Transverse colon (tissue), 4 donors: ENCODE measurements around the gene AKAP6. TPM values are rescaled to one million over a fixed set of nuclear protein-coding genes. Genes with fewer than 3 reads are reported as not detected.

Source experiments
- DNase-seq: peaks from one replicate; pipeline ENCODE4 v3.0.0-alpha.2; 2019
- H3K27ac ChIP-seq, 4 donors: fragments of 200-600 bp; sonication (generic); 2 replicates each; pipeline ENCODE4 v1.5.1; 2016 to 2018; ENCODE audit warnings: inconsistent platforms in 4 of 4
- H3K27me3 ChIP-seq: fragments of 200-600 bp; sonication (generic); 2 replicates; pipeline ENCODE4 v1.5.1; 2017; ENCODE audit warnings: inconsistent platforms
- H3K36me3 ChIP-seq, 4 donors: fragments of 200-600 bp; sonication (generic); 2 replicates each; pipeline ENCODE4 v1.5.1; 2017 to 2019; ENCODE audit warnings: inconsistent platforms in 4 of 4
- H3K4me1 ChIP-seq, 4 donors: fragments of 200-600 bp; sonication (generic); 2 replicates each; pipeline ENCODE4 v1.5.1; 2017 to 2020; ENCODE audit warnings: inconsistent platforms in 4 of 4
- H3K4me3 ChIP-seq, 4 donors: fragments of 200-600 bp; sonication (generic); 1 replicate in 1 of 4; 2 replicates in 3 of 4; pipeline versions ENCODE4 v1.5.1 to v1.6.1; 2017 to 2019; ENCODE audit warnings: inconsistent platforms in 4 of 4
- H3K9me3 ChIP-seq, 2 donors: fragments of 200-600 bp; sonication (generic); 2 replicates each; pipeline ENCODE4 v1.5.1; 2017 to 2019; ENCODE audit warnings: inconsistent platforms in 2 of 2
- EP300 ChIP-seq: sonication (generic); formaldehyde crosslinking; IDR thresholded peaks from one replicate; pipeline ENCODE4 v1.6.1; 2017; ENCODE audit warnings: antibody characterized with exemption, low read depth
- POLR2A ChIP-seq: fragments of 450-650 bp; IDR thresholded peaks from one replicate; pipeline ENCODE4 v1.6.1; 2016; ENCODE audit warnings: antibody characterized with exemption, mild to moderate bottlenecking, moderate library complexity
- POLR2AphosphoS5 ChIP-seq, 3 donors: sonication (generic); formaldehyde crosslinking; IDR thresholded peaks; one replicate each; pipeline ENCODE4 v1.6.1; 2016; ENCODE audit warnings: antibody characterized with exemption in 3 of 3
- WGBS, 2 donors: methylation state at CpG; one replicate each; pipeline ENCODE4 v1.1.5; 2018; ENCODE audit warnings: low coverage in 1 of 2; 5-methylcytosine and 5-hydroxymethylcytosine counted together
- in situ Hi-C, 4 donors: fragments of 200-750 bp; cut with MboI; loops; one replicate each; pipeline versions ENCODE4 v1.15.0 to v1.15.1; 2017; ENCODE audit warnings: low sequenced_read_pairs in 3 of 4, low pct_ligation_motif_present in 1 of 4, low pct_unique_long_range_greater_than_20kb in 1 of 4
- intact Hi-C: fragments of 100-400 bp; cut with DNase I; formaldehyde crosslinking; loops from one replicate; pipeline ENCODE4 v1.15.1; 2023; ENCODE audit warnings: low total_unique reads
- total RNA-seq, 4 donors: library from RNA; depleted of rRNA; stranded (reverse); fragments of >200 nt; gene quantifications; one replicate each; pipeline ENCODE4 v1.1.0, GENCODE V29; 2016
- TF ChIP-seq, protein P1 (sequence below), 5 experiments: fragments of 200-600 bp in 3 of 5; fragments of 450-650 bp in 2 of 5; sonication (generic) in 3 of 5; IDR thresholded peaks; 1 replicate in 2 of 5; 2 replicates in 3 of 5; pipeline ENCODE4 v1.5.1; 2016 to 2017; ENCODE audit warnings: antibody characterized with exemption in 5 of 5, inconsistent platforms in 3 of 5, mild to moderate bottlenecking in 2 of 5, moderate library complexity in 1 of 5

AKAP6 gene
- total RNA-seq, 4 donors from 2014 or later = 6.3 to 16.7 (median 9.7) TPM

DNA sequence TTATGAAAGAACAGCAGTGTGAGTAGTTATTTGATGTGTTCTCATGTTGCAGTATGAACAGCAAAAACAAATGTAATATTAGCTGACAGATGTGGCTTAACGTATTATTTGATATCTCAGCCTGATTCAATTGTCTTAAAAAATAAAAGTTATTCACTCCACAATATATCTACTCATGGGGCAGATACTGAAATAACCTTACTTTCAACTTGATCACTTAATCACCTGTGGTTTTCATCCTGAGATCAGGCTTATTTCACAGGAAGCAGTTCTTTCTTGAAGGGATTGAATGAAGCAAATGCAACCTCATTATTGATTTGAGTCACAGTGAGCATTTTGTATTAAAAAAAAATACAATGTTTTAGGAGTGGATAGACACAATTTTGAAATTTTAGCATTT, 90.3 kb downstream of the AKAP6 start:
- intact Hi-C loops = no loop called here

DNA sequence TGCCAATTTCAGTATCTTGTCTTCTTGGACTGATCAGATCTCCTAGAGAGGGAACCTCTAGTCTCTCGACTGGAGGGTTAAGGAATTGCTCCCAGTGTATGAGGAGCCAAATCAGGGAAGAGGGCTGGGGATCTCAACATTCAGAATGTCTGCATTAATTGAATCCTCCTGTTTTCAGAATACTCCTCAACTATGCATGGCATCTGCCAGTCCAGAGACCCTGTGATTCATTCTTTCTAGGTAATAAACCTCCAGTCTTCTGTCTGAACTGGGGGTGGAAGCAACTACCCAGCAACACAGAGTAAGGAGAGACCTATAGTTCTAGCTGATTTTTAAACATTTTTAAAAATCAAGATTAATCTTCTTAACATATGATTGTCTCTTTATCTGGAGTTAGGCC, 92.7 kb downstream of the AKAP6 start:
- no peak for DNase-seq
- Histone ChIP-seq H3K4me1 (peaks cover 0 to 5% (median 0%) of the 10 kb centered on the region in 4 donors), H3K36me3 (no peaks in the 10 kb centered on the region), H3K27ac (no peak overlapping the region), H3K9me3 (peaks cover 0 to 3% of the 10 kb centered on the region in 2 donors), H3K4me3 (no peak overlapping the region), H3K27me3 (no peaks in the 10 kb centered on the region)
- in situ Hi-C loops (no loop called here), intact Hi-C loops (no loop called here)
- TF ChIP-seq, protein P1, sequence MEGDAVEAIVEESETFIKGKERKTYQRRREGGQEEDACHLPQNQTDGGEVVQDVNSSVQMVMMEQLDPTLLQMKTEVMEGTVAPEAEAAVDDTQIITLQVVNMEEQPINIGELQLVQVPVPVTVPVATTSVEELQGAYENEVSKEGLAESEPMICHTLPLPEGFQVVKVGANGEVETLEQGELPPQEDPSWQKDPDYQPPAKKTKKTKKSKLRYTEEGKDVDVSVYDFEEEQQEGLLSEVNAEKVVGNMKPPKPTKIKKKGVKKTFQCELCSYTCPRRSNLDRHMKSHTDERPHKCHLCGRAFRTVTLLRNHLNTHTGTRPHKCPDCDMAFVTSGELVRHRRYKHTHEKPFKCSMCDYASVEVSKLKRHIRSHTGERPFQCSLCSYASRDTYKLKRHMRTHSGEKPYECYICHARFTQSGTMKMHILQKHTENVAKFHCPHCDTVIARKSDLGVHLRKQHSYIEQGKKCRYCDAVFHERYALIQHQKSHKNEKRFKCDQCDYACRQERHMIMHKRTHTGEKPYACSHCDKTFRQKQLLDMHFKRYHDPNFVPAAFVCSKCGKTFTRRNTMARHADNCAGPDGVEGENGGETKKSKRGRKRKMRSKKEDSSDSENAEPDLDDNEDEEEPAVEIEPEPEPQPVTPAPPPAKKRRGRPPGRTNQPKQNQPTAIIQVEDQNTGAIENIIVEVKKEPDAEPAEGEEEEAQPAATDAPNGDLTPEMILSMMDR (IDR thresholded peaks at IDR 0.05) = no peak
- no peak for TF ChIP-seq POLR2AphosphoS5 (IDR thresholded peaks at IDR 0.05)
- no peak for TF ChIP-seq POLR2A
- no peak for TF ChIP-seq EP300
- 82% methylated on average over 1 of the region's 1 CpG; no CpG with 5 or more reads in 1 of the 2 donors for WGBS, 2 donors

More for the DNA sequence above, 90.3 kb downstream of the AKAP6 start:
- peaks cover 0 to 3% of the 10 kb centered on the region in 2 donors for H3K9me3 ChIP-seq
- no peaks in the 10 kb centered on the region for H3K36me3 ChIP-seq
- no peaks in the 10 kb centered on the region for H3K27me3 ChIP-seq
- H3K4me1 ChIP-seq = peaks cover 0 to 5% (median 0%) of the 10 kb centered on the region in 4 donors
- no peak overlapping the region for H3K27ac ChIP-seq
- WGBS, 2 donors = 85 to 91% methylated on average over 1 of the region's 1 CpG
- in situ Hi-C loops = no loop called here
- no peak overlapping the region for H3K4me3 ChIP-seq
- TF ChIP-seq POLR2A (no peak), POLR2AphosphoS5 (IDR thresholded peaks at IDR 0.05) (no peak), EP300 (no peak)
- TF ChIP-seq, protein P1 (IDR thresholded peaks at IDR 0.05) = no peak
- no peak for DNase-seq

DNA sequence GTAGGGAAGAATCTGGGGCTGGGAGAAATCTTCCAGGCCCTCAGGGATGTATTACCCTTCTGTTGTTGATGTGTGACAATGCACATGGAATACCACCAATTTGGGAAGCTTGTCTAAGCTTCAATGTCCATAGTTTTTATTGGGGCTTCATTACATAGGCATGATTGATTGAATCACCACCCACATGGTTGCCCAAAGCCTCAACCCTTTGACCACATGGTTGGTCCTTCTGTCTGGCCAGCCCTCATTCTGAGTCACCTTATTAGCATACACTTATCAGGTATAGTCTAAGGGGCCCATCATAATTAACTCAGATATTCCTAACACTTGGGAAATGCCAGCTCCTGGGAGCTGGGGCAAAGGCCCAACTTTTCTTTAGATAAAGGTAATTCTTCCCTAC, 93.3 kb downstream of the AKAP6 start:
- Histone ChIP-seq H3K4me3 (no peak overlapping the region), H3K4me1 (peaks cover 0 to 5% (median 0%) of the 10 kb centered on the region in 4 donors), H3K9me3 (peaks cover 0 to 3% of the 10 kb centered on the region in 2 donors), H3K27ac (no peak overlapping the region), H3K36me3 (no peaks in the 10 kb centered on the region), H3K27me3 (no peaks in the 10 kb centered on the region)
- in situ Hi-C loops (no loop called here), intact Hi-C loops (no loop called here)
- TF ChIP-seq, protein P1 (IDR thresholded peaks at IDR 0.05) = no peak
- TF ChIP-seq EP300 = no peak
- TF ChIP-seq POLR2AphosphoS5 (IDR thresholded peaks at IDR 0.05) = no peak
- no peak for TF ChIP-seq POLR2A
- no peak for DNase-seq

DNA sequence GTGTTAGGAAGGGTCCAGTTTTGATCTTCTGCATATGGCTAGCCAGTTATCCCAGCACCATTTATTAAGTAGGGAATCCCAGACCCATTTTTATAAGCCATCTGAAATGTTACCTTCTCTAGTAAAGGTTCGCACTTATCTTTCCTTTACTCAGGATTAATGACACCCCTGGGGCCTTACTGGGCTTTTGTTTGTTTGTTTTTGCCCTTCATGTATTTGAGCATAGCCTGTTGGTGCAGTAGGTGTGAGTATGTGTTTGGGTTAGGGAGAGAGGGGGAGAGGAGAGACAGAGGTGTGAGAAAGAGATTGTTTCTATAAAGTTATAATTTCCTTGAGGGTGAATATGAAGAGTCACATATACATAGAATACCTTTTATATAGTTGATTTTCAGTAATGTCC, 96.9 kb downstream of the AKAP6 start:
- intact Hi-C loops = no loop called here
- no peak overlapping the region for H3K27ac ChIP-seq
- H3K9me3 ChIP-seq = peaks cover 0 to 3% of the 10 kb centered on the region in 2 donors
- WGBS, 2 donors = 17 to 95% methylated on average over 1 of the region's 1 CpG
- H3K4me1 ChIP-seq = no peaks in the 10 kb centered on the region
- no peak for DNase-seq
- in situ Hi-C loops = no loop called here
- no peak overlapping the region for H3K4me3 ChIP-seq
- H3K27me3 ChIP-seq = no peaks in the 10 kb centered on the region
- TF ChIP-seq POLR2AphosphoS5 (IDR thresholded peaks at IDR 0.05) (no peak), POLR2A (no peak), EP300 (no peak)
- TF ChIP-seq, protein P1 (IDR thresholded peaks at IDR 0.05) = no peak
- H3K36me3 ChIP-seq = no peaks in the 10 kb centered on the region
